Trophoblast cell (in vitro differentiated cells and primary cell): Measurements from ENCODE around the gene UTP14A.

Experiments
- DNase-seq, 2 donors: peaks; one replicate each; pipeline ENCODE4 v3.0.0-alpha.2; 2016
- H2AFZ ChIP-seq: 2 replicates; pipeline ENCODE4 v1.6.1; 2013; ENCODE audit warnings: low read length, moderate library complexity, mild to moderate bottlenecking; ENCODE audit not compliant: insufficient read depth, poor library complexity
- H2AK5ac ChIP-seq: 2 replicates; pipeline ENCODE4 v1.6.1; 2013; ENCODE audit warnings: mild to moderate bottlenecking, low read length
- H2BK120ac ChIP-seq: 2 replicates; pipeline ENCODE4 v1.6.1; 2013; ENCODE audit warnings: low read length, mild to moderate bottlenecking, moderate library complexity; ENCODE audit not compliant: insufficient read depth, poor library complexity
- H2BK12ac ChIP-seq: 2 replicates; pipeline ENCODE4 v1.6.1; 2013; ENCODE audit warnings: mild to moderate bottlenecking, low read length, moderate library complexity
- H2BK5ac ChIP-seq: 2 replicates; pipeline ENCODE4 v1.6.1; 2013; ENCODE audit warnings: low read length, low read depth, moderate library complexity, mild to moderate bottlenecking; ENCODE audit not compliant: poor library complexity
- H3K14ac ChIP-seq: 2 replicates; pipeline ENCODE4 v1.6.1; 2013; ENCODE audit warnings: mild to moderate bottlenecking, low read length
- H3K18ac ChIP-seq: 2 replicates; pipeline ENCODE4 v1.6.1; 2013; ENCODE audit warnings: mild to moderate bottlenecking, low read length
- H3K23ac ChIP-seq: 2 replicates; pipeline ENCODE4 v1.6.1; 2013; ENCODE audit warnings: low read length
- H3K27ac ChIP-seq: 2 replicates; pipeline ENCODE4 v1.5.1; 2013; ENCODE audit warnings: low read depth, mild to moderate bottlenecking, inconsistent platforms, low read length, moderate library complexity
- H3K27me3 ChIP-seq: 2 replicates; pipeline ENCODE4 v1.6.1; 2013; ENCODE audit warnings: inconsistent platforms, mild to moderate bottlenecking, low read length, moderate library complexity; ENCODE audit not compliant: insufficient read depth
- H3K36me3 ChIP-seq, 2 experiments: 1 replicate in 1 of 2; 2 replicates in 1 of 2; pipeline ENCODE4 v1.6.1; 2013; ENCODE audit warnings: low read length in 2 of 2, mild to moderate bottlenecking in 2 of 2, moderate library complexity in 1 of 2; ENCODE audit not compliant: insufficient read depth in 2 of 2, control insufficient read depth in 1 of 2
- H3K4ac ChIP-seq: 2 replicates; pipeline ENCODE4 v1.6.1; 2013; ENCODE audit warnings: low read depth, mild to moderate bottlenecking, low read length, moderate library complexity
- H3K4me1 ChIP-seq, 2 experiments: 1 replicate in 1 of 2; 2 replicates in 1 of 2; pipeline ENCODE4 v1.6.1; 2013; ENCODE audit warnings: low read length in 2 of 2, mild to moderate bottlenecking in 2 of 2, moderate library complexity in 1 of 2; ENCODE audit not compliant: insufficient read depth in 2 of 2, control insufficient read depth in 1 of 2
- H3K4me2 ChIP-seq: 2 replicates; pipeline ENCODE4 v1.6.1; 2013; ENCODE audit warnings: inconsistent platforms, mild to moderate bottlenecking, low read length, moderate library complexity
- H3K4me3 ChIP-seq: 2 replicates; pipeline ENCODE4 v1.5.1; 2013; ENCODE audit warnings: mild to moderate bottlenecking, low read depth, low read length, inconsistent platforms
- H3K79me1 ChIP-seq: one replicate; pipeline ENCODE4 v1.6.1; 2013; ENCODE audit warnings: low read length
- H3K79me2 ChIP-seq: 2 replicates; pipeline ENCODE4 v1.6.1; 2013; ENCODE audit warnings: low read length, mild to moderate bottlenecking; ENCODE audit not compliant: control insufficient read depth, insufficient read depth, poor library complexity
- H3K9ac ChIP-seq: 2 replicates; pipeline ENCODE4 v1.6.1; 2013; ENCODE audit warnings: mild to moderate bottlenecking, low read length
- H3K9me3 ChIP-seq: 2 replicates; pipeline ENCODE4 v1.6.1; 2013; ENCODE audit warnings: low read depth, mild to moderate bottlenecking, control low read depth, inconsistent platforms, low read length; ENCODE audit not compliant: insufficient read depth
- H4K12ac ChIP-seq: 2 replicates; pipeline ENCODE4 v1.6.1; 2013; ENCODE audit warnings: low read depth, mild to moderate bottlenecking, low read length, moderate library complexity
- H4K8ac ChIP-seq: 2 replicates; pipeline ENCODE4 v1.6.1; 2013; ENCODE audit warnings: low read depth, mild to moderate bottlenecking, low read length, moderate library complexity
- H4K91ac ChIP-seq: one replicate; pipeline ENCODE4 v1.6.1; 2013; ENCODE audit warnings: low read depth, mild to moderate bottlenecking, low read length, moderate library complexity
- WGBS: extraction: QIAGEN DNeasy Blood & Tissue Kit; methylation state at CpG from one replicate; pipeline ENCODE4 v1.1.7; 2013; ENCODE audit warnings: missing lambda C conversion rate; ENCODE audit not compliant: insufficient read length, insufficient coverage; ENCODE audit errors: extremely low coverage; 5-methylcytosine and 5-hydroxymethylcytosine counted together

UTP14A gene

DNA sequence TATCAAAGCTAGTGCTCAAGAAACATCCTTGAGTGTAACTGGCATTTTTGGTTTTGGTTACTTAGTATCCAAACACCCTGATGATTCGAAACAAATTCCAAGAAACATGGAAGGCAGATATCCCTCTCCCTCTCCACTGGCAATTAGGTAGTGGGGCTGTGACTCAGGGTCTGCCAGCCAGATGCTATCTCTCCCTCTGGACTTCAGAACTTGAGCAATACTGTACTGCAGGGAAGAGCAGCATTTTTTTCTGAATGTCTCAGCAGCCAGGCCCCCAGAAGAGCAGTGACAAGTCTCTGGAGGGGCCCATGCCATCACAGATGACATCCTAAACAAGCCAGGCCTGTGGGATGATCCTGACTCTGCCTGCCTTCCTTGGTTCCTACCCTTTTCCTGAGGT is 39.2 kb downstream of the UTP14A start:
- Histone ChIP-seq H3K4me1 (peaks cover 0 to 2% of the 10 kb centered on the region in 2 experiments), H4K91ac (no peak overlapping the region), H3K79me2 (no peaks in the 10 kb centered on the region), H3K4me2 (no peak overlapping the region), H3K36me3 (no peaks in the 10 kb centered on the region), H2BK5ac (no peak overlapping the region), H2AK5ac (no peak overlapping the region), H4K8ac (no peak overlapping the region), H2BK12ac (no peak overlapping the region), H3K23ac (no peak overlapping the region), H2AFZ (no peak overlapping the region), H2BK120ac (no peak overlapping the region), H3K4me3 (no peak overlapping the region), H3K18ac (no peak overlapping the region), H3K79me1 (no peaks in the 10 kb centered on the region), H3K9ac (no peak overlapping the region), H3K27ac (peak overlapping the region; percentile 52), H3K4ac (no peak overlapping the region), H4K12ac (no peak overlapping the region), H3K9me3 (no peaks in the 10 kb centered on the region), H3K27me3 (no peaks in the 10 kb centered on the region), H3K14ac (no peak overlapping the region)
- peak; percentile 80 to 83 for DNase-seq
- WGBS, result no CpG with 5 or more reads among the region's 1 CpG

DNA sequence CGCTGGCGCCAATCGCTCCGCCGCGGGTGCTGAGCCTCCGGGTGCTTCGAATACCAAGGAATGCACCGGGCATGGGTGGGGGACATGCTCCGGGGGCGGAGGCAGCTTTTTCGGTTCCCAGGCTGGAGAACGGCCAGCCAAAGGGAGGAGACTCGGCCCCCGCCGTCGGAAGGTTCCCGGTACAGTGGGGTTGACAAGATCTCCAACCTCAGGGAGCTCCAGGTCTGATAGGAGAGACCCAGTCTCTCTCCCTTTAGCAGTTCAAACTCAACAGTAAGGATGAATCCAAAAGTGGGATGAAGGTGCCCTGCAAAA is 47.3 kb downstream of the UTP14A start:
- Histone ChIP-seq H2AFZ (peak overlapping the region; percentile 63), H3K4me1 (peaks cover 6 to 14% of the 10 kb centered on the region in 2 experiments), H3K4me3 (no peak overlapping the region), H3K9me3 (no peaks in the 10 kb centered on the region), H3K27me3 (no peaks in the 10 kb centered on the region), H3K27ac (no peak overlapping the region), H3K79me2 (peaks cover 2% of the 10 kb centered on the region), H3K4me2 (peak overlapping the region; percentile 62), H3K9ac (no peak overlapping the region), H3K79me1 (peaks cover 6% of the 10 kb centered on the region), H4K12ac (no peak overlapping the region), H2BK120ac (no peak overlapping the region), H4K91ac (no peak overlapping the region), H3K36me3 (no peaks in the 10 kb centered on the region), H4K8ac (peak overlapping the region; percentile 67), H3K14ac (no peak overlapping the region), H3K18ac (no peak overlapping the region), H3K23ac (no peak overlapping the region), H3K4ac (no peak overlapping the region), H2AK5ac (no peak overlapping the region), H2BK12ac (no peak overlapping the region), H2BK5ac (no peak overlapping the region)
- no CpG with 5 or more reads among the region's 18 CpGs for WGBS
- DNase-seq, result no peak

DNA sequence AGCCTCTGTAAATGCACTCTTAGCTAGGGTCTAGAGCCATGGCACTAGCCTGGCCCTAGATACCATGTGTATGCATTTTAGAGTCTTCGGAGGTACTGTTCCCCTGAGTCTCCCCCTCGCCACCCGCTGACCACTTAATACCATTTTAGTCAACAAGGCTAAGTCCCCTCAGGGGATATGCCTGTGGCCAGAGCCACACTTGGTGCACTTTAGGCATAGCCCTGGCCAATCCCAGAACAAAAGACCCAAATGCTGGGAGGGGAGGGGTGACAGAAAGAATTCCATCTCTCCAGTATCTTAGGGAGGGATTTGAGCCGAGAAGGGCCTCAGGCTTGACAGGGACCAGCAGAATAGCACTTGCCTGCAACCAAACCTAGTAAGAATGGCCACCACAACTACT is 47.9 kb downstream of the UTP14A start:
- Histone ChIP-seq H2BK12ac (no peak overlapping the region), H3K79me2 (peaks cover 2% of the 10 kb centered on the region)
- WGBS, result no CpG with 5 or more reads among the region's 4 CpGs

DNA sequence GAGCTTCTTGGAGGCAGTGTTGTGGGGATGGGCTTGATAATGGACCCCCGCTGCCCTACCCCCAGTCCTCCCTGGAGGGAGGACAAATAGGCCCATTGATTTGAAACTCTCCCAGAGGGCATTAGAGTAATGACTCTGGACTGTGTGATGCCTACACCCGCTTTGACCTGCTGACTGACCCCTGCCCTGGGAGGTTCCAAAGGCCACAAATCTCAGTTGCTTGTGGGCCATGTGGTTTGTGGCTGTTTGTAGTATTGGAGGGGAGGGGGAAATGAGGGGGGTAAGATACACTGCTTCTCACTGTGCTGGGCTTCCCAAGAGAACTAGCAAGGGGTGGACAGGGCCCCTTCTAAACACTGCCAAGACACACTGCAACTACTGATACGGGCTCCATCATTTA is 48.8 kb downstream of the UTP14A start:
- Histone ChIP-seq H3K4ac (no peak overlapping the region), H3K4me1 (peaks cover 11 to 20% of the 10 kb centered on the region in 2 experiments), H3K27ac (no peak overlapping the region), H3K23ac (no peak overlapping the region), H3K14ac (no peak overlapping the region), H3K9ac (no peak overlapping the region), H4K8ac (no peak overlapping the region), H3K36me3 (no peaks in the 10 kb centered on the region), H2BK5ac (no peak overlapping the region), H3K18ac (no peak overlapping the region), H3K4me3 (no peak overlapping the region), H3K4me2 (no peak overlapping the region), H2AK5ac (no peak overlapping the region), H3K79me1 (peaks cover 6% of the 10 kb centered on the region), H3K79me2 (peaks cover 2% of the 10 kb centered on the region), H2AFZ (no peak overlapping the region), H4K91ac (no peak overlapping the region), H2BK12ac (no peak overlapping the region), H3K9me3 (no peaks in the 10 kb centered on the region), H3K27me3 (no peaks in the 10 kb centered on the region), H2BK120ac (no peak overlapping the region), H4K12ac (no peak overlapping the region)
- DNase-seq, result no peak
- no CpG with 5 or more reads among the region's 3 CpGs for WGBS

More for the DNA sequence above, 47.9 kb downstream of the UTP14A start:
- no peaks in the 10 kb centered on the region for H3K36me3 ChIP-seq
- H3K4me1 ChIP-seq, result peaks cover 6 to 14% of the 10 kb centered on the region in 2 experiments
- H3K79me1 ChIP-seq, result peaks cover 6% of the 10 kb centered on the region
- no peak overlapping the region for H2AK5ac ChIP-seq
- H3K4me3 ChIP-seq, result no peak overlapping the region
- no peak overlapping the region for H3K18ac ChIP-seq
- no peak for DNase-seq
- H3K27me3 ChIP-seq, result no peaks in the 10 kb centered on the region
- no peak overlapping the region for H3K4ac ChIP-seq
- no peak overlapping the region for H3K4me2 ChIP-seq
- no peaks in the 10 kb centered on the region for H3K9me3 ChIP-seq
- H2BK5ac ChIP-seq, result no peak overlapping the region
- no peak overlapping the region for H3K14ac ChIP-seq
- no peak overlapping the region for H3K9ac ChIP-seq
- H3K27ac ChIP-seq, result no peak overlapping the region
- H4K91ac ChIP-seq, result no peak overlapping the region
- no peak overlapping the region for H2BK120ac ChIP-seq
- H3K23ac ChIP-seq, result no peak overlapping the region
- H2AFZ ChIP-seq, result no peak overlapping the region
- H4K8ac ChIP-seq, result no peak overlapping the region
- H4K12ac ChIP-seq, result no peak overlapping the region
